Activated CD8-positive, alpha-beta T cell treated with anti-CD3 and anti-CD28 coated beads for 36 hours (primary cell): ENCODE measurements around the gene DOC2A. TPM values are rescaled to one million over a fixed set of nuclear protein-coding genes. Genes with fewer than 3 reads are reported as not detected.

Experiments
- ATAC-seq: fragments of 200-7000 bp; cut with Tn5 transposase; one replicate; pipeline ENCODE4 v1.10.0; 2021; ENCODE audit warnings: mild to moderate bottlenecking, moderate library complexity
- CTCF ChIA-PET: fragments of 350-600 bp; sonication (Branson Sonifier 250); formaldehyde crosslinking; loops from one replicate; lab custom pipeline; 2021; ENCODE audit warnings: antibody characterized with exemption; lab: Charles Lee
- POLR2A ChIA-PET: fragments of 350-600 bp; sonication (Branson Sonifier 250); formaldehyde crosslinking; loops from one replicate; lab custom pipeline; 2021; ENCODE audit warnings: antibody characterized with exemption; lab: Charles Lee
- DNase-seq: peaks from one replicate; pipeline ENCODE4 v3.0.0-alpha.2; 2020
- H3K27ac Mint-ChIP-seq: one replicate; pipeline ENCODE4 v1.8.0; 2021; ENCODE audit warnings: mild to moderate bottlenecking, mixed read lengths
- H3K27me3 Mint-ChIP-seq: one replicate; pipeline ENCODE4 v1.8.0; 2021; ENCODE audit warnings: mixed read lengths
- H3K36me3 Mint-ChIP-seq: one replicate; pipeline ENCODE4 v1.8.0; 2021; ENCODE audit warnings: low read depth, mixed read lengths
- H3K4me1 Mint-ChIP-seq: one replicate; pipeline ENCODE4 v1.8.0; 2021; ENCODE audit warnings: low read depth, mixed read lengths
- H3K4me3 Mint-ChIP-seq: one replicate; pipeline ENCODE4 v1.8.0; 2021; ENCODE audit warnings: mild to moderate bottlenecking, moderate library complexity, mixed read lengths
- H3K9me3 Mint-ChIP-seq: one replicate; pipeline ENCODE4 v1.8.0; 2021; ENCODE audit warnings: mixed read lengths
- intact Hi-C: fragments of 100-400 bp; cut with micrococcal nuclease; formaldehyde crosslinking; loops from one replicate; pipeline ENCODE4 v1.10.0; 2022
- total RNA-seq, 2 experiments: library from RNA; stranded (reverse); gene quantifications; one replicate each; pipeline ENCODE4 v1.2.3, GENCODE V29; 2021
- TF ChIP-seq, protein P1 (sequence below): fragments of 200-600 bp; IDR thresholded peaks from one replicate; pipeline ENCODE4 v1.8.0; 2022; ENCODE audit warnings: antibody characterized with exemption, mild to moderate bottlenecking

DOC2A gene
- total RNA-seq, 2 experiments from 2014 or later: 0.68 to 1.8 TPM

- no peak overlapping the region for H3K27ac Mint-ChIP-seq
- CTCF ChIA-PET: interaction anchor here (1.0 to 1.4 kb wide), 3 partner anchors 11 to 47 kb away, joined by 3 to 5 read pairs (median 4); no protein-coding TSS in a partner anchor
- no peak overlapping the region for H3K4me3 Mint-ChIP-seq
- TF ChIP-seq, protein P1, sequence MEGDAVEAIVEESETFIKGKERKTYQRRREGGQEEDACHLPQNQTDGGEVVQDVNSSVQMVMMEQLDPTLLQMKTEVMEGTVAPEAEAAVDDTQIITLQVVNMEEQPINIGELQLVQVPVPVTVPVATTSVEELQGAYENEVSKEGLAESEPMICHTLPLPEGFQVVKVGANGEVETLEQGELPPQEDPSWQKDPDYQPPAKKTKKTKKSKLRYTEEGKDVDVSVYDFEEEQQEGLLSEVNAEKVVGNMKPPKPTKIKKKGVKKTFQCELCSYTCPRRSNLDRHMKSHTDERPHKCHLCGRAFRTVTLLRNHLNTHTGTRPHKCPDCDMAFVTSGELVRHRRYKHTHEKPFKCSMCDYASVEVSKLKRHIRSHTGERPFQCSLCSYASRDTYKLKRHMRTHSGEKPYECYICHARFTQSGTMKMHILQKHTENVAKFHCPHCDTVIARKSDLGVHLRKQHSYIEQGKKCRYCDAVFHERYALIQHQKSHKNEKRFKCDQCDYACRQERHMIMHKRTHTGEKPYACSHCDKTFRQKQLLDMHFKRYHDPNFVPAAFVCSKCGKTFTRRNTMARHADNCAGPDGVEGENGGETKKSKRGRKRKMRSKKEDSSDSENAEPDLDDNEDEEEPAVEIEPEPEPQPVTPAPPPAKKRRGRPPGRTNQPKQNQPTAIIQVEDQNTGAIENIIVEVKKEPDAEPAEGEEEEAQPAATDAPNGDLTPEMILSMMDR: no peak
- intact Hi-C loops: no loop called here
- H3K36me3 Mint-ChIP-seq: peaks cover 35% of the 10 kb centered on the region
- DNase-seq: no peak
- no peaks in the 10 kb centered on the region for H3K27me3 Mint-ChIP-seq
- no peak for ATAC-seq
- POLR2A ChIA-PET: interaction anchor here (0.7 to 3.0 kb wide), 4 partner anchors 10 to 58 kb away, joined by 3 to 17 read pairs (median 4); partner anchors contain the start of genes HIRIP3, INO80E and TMEM219
- H3K9me3 Mint-ChIP-seq: no peaks in the 10 kb centered on the region
- no peaks in the 10 kb centered on the region for H3K4me1 Mint-ChIP-seq
Observed at GRCh38 chr16:29985271-29985811, 25.5 kb downstream of the DOC2A start.

DNA sequence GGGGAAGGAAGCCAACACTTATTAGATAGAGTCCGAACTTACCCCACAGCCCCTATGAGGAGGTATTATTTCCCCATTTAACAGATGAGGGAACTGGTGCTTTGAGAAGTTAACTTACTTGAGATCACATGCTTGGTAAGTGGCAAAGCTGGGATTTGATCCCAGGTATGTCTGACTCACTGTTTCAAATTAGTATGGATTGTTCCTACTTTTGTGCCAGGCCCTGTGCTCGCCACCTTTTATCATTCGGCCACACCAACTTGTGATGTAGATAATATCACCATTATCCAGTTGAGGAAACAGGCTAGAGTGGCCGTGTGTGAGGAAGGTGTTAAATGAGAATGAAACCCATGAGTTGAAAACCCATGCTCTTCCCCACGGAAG is 26.1 kb downstream of the DOC2A start:
- TF ChIP-seq, protein P1: no peak
- ATAC-seq (no peak), DNase-seq (no peak)
- Mint-ChIP-seq H3K4me1 (no peaks in the 10 kb centered on the region), H3K36me3 (peaks cover 36% of the 10 kb centered on the region), H3K27ac (no peak overlapping the region), H3K9me3 (no peaks in the 10 kb centered on the region), H3K27me3 (no peaks in the 10 kb centered on the region), H3K4me3 (no peak overlapping the region)
- ChIA-PET POLR2A (interaction anchor here (1.7 to 3.0 kb wide), 2 partner anchors 11 to 23 kb away, joined by 4 to 17 read pairs; partner anchors contain the start of genes HIRIP3, INO80E and TMEM219), CTCF (interaction anchor here (1.4 kb wide), 1 partner anchor 25 kb away, joined by 4 read pairs; no protein-coding TSS in a partner anchor)
- intact Hi-C loops: no loop called here

DNA sequence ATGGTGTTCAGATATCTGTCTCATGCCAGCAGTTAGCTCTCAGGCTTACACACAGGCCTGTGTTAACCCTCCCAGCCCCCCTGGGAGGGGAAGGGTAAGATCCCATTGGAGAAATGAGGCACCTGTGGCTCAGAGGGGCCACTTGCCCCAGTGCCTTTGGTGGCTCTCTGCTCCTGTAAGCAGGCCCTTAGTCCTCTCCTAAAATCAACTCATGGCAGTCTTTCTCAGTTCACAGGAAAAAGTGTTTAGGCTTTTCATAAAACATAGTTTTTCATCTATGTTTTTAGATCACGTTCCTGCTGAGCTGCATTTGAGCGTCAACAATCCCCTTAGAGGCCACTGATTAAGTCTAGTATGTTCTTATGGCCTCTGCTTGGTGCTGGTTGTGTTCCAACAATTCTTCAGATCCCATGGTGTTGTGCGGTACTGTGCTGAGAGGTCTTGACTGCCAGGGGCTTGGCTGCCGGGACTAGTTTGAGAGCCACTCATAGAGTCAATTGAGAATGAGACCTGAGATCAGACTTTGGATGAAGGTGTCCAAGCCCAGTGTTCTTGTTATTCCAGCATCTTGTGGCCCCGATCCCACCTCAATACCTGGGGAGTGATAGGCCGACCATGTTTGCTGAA is 26.6 kb downstream of the DOC2A start:
- ATAC-seq (no peak), DNase-seq (no peak)
- Mint-ChIP-seq H3K27me3 (no peaks in the 10 kb centered on the region), H3K9me3 (no peaks in the 10 kb centered on the region), H3K4me3 (no peak overlapping the region), H3K4me1 (no peaks in the 10 kb centered on the region), H3K36me3 (peaks cover 41% of the 10 kb centered on the region), H3K27ac (no peak overlapping the region)
- POLR2A ChIA-PET: interaction anchor here (0.6 to 4.8 kb wide), 3 partner anchors 11 to 573 kb away, joined by 4 to 21 read pairs (median 4); partner anchors contain the start of genes HIRIP3, INO80E and TMEM219
- CTCF ChIA-PET: no interaction called here
- TF ChIP-seq, protein P1: no peak
- intact Hi-C loops: no loop called here

DNA sequence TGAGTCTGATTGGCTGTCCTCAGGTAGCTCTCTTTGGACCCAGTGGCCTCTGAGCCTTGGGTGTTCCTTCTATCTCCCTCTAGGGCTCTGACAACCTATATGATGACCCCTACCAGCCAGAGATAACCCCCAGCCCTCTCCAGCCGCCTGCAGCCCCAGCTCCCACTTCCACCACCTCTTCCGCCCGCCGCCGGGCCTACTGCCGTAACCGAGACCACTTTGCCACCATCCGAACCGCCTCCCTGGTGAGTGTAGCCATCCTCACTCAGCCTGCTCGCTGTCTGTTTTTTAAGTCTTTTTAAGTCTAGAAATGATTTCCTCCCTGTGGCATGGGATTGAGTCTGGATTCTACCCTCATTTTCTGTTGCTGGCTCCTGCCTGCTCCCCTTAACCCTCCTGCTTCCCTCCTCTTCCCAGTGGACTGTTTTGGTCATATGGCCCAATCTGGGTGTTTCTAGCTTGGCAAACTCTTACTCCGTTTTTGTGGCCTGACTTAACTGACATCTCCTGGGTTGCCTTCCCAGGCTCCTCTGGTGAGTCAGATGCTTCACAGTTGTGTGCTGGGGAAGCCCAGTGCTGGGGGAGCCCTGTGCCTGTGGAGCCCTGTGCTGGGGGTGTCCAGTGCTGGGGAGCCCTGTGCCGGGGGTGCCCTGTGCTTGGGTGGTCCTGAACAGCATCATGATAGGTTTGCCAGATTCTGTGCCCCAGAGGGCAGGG is 27.2 kb downstream of the DOC2A start:
- Mint-ChIP-seq H3K4me1 (no peaks in the 10 kb centered on the region), H3K27ac (no peak overlapping the region), H3K27me3 (no peaks in the 10 kb centered on the region), H3K9me3 (no peaks in the 10 kb centered on the region), H3K4me3 (no peak overlapping the region), H3K36me3 (peaks cover 42% of the 10 kb centered on the region)
- ATAC-seq: no peak
- POLR2A ChIA-PET: interaction anchor here (0.6 to 4.8 kb wide), 2 partner anchors 12 to 574 kb away, joined by 4 to 21 read pairs; partner anchors contain the start of genes HIRIP3 and INO80E
- CTCF ChIA-PET: no interaction called here
- TF ChIP-seq, protein P1: no peak
- no peak for DNase-seq
- intact Hi-C loops: no loop called here
